NCI-H524 treated with DMSO at 0.1 percent for 48 hours (cell line): Measurements from ENCODE around the gene SHC1.
"Not testable (repeated sequence)": the region's sequence is repeated elsewhere in the genome, so short reads cannot be mapped to it uniquely, and the experiment has no call there.

Experiments used
- DNase-seq: peaks from one replicate; lab custom pipeline; 2025; lab: John Stamatoyannopoulos, UW

SHC1 gene

GRCh38 chr1:154995301-154995983 is 24.9 kb upstream of the SHC1 start:
- not testable (repeated sequence) for DNase-seq

- no peak for DNase-seq
Observed at GRCh38 chr1:154994591-154994990, 24.0 kb upstream of the SHC1 start.

GRCh38 chr1:154994269-154994587 is 23.7 kb upstream of the SHC1 start:
- no peak for DNase-seq

GRCh38 chr1:154993572-154994268 is 23.2 kb upstream of the SHC1 start, which contains the start of gene LENEP:
TSS of gene LENEP (plus strand) at chr1:154993586. CDS start at chr1:154993608, 22 bp downstream.
- DNase-seq: no peak

- no peak for DNase-seq
Observed at GRCh38 chr1:154992721-154993571, 22.4 kb upstream of the SHC1 start.

GRCh38 chr1:154990276-154990675 is 19.7 kb upstream of the SHC1 start:
- DNase-seq: no peak

GRCh38 chr1:154989195-154989860 is 18.8 kb upstream of the SHC1 start:
- no peak for DNase-seq

- DNase-seq: no peak
Observed at GRCh38 chr1:154988058-154988954, 17.8 kb upstream of the SHC1 start.

- no peak for DNase-seq
Observed at GRCh38 chr1:154987326-154987725, 16.8 kb upstream of the SHC1 start.

- not testable (repeated sequence) for DNase-seq
Observed at GRCh38 chr1:154986736-154987135, 16.2 kb upstream of the SHC1 start.

- no peak for DNase-seq
Observed at GRCh38 chr1:154983776-154984466, 13.4 kb upstream of the SHC1 start.

- peak; percentile 98 for DNase-seq
Observed at GRCh38 chr1:154982897-154983648, 12.5 kb upstream of the SHC1 start, which contains the start of gene FLAD1. TSS of gene FLAD1 (plus strand) at chr1:154983344. CDS start at chr1:154983695, 351 bp downstream.

- DNase-seq: no peak
Observed at GRCh38 chr1:154982341-154982740, 11.8 kb upstream of the SHC1 start.

- DNase-seq: no peak
Observed at GRCh38 chr1:154978360-154978759, 7.8 kb upstream of the SHC1 start.

GRCh38 chr1:154977762-154978161 is 7.2 kb upstream of the SHC1 start:
- not testable (repeated sequence) for DNase-seq

GRCh38 chr1:154975409-154976059 is 5.0 kb upstream of the SHC1 start:
- no peak for DNase-seq

GRCh38 chr1:154974808-154975408 is 4.4 kb upstream of the SHC1 start:
- DNase-seq: peak; percentile 69

GRCh38 chr1:154974102-154974807 is 3.7 kb upstream of the SHC1 start, which contains the start of gene CKS1B:
TSS of gene CKS1B (plus strand) at chr1:154974681. CDS start at chr1:154974746, 65 bp downstream.
- peak; percentile 99 for DNase-seq
